ENCODE data around the gene MPG. TPM values are rescaled to one million over a fixed set of nuclear protein-coding genes. Genes with fewer than 3 reads are reported as not detected.

MPG gene
- total and polyA plus RNA-seq, 2 experiments from 2014 or later: 38.0 to 91.1 TPM

DNA sequence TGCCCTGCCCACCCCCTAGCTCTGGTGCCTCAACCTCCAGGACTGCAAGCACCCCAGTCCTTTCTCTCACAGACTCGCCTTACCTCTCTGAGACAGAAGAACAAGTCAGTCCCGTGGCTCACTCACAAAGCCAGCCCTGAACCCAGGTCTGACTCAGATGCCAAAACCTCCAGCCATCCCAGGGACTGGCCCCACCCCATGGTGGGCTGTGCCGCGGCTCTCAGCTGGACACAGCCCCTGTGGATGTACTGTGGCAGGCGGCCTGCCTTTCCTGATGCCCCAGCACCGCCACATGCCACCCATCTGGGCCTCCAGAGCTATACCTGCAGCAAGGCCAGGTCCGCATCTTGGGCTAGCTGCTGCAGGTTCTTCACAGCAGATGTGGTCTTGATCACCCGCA, 19.8 kb downstream of the MPG start:
- no peak overlapping the region for H3K4me3 Mint-ChIP-seq
- no peaks in the 10 kb centered on the region for H3K4me1 ChIP-seq (ENCODE audit: insufficient read depth)

More for the DNA sequence above, 19.8 kb downstream of the MPG start:
- H3K27me3 ChIP-seq (ENCODE audit: insufficient read depth): no peaks in the 10 kb centered on the region
- H3K9me2 ChIP-seq (ENCODE audit: insufficient read depth): no peaks in the 10 kb centered on the region
- H3K36me3 ChIP-seq (ENCODE audit: insufficient read depth): no peaks in the 10 kb centered on the region
- H3K4me2 ChIP-seq: no peak overlapping the region
- ATAC-seq (no peak), DNase-seq (ENCODE audit: low spot score) (no peak)
- no peak overlapping the region for H2AFZ ChIP-seq
- peaks cover 3% of the 10 kb centered on the region; the same call in 1 of the 3 replicates for H3K36me3 Mint-ChIP-seq (ENCODE audit: low read depth)
- H3K4me3 ChIP-seq: no peak overlapping the region
- 0 out of 2 replicates have a peak, but pooled peaks cover 6% of the 10 kb centered on the region for H3F3A ChIP-seq (replicated peaks; ENCODE audit: low read depth)
- no peaks in the 10 kb centered on the region for H3K4me1 Mint-ChIP-seq
- no peaks in the 10 kb centered on the region; the same call in 1 of the 2 replicates for H4K20me1 ChIP-seq (replicated peaks; ENCODE audit: insufficient read depth)
- TF ChIP-seq, protein P1, sequence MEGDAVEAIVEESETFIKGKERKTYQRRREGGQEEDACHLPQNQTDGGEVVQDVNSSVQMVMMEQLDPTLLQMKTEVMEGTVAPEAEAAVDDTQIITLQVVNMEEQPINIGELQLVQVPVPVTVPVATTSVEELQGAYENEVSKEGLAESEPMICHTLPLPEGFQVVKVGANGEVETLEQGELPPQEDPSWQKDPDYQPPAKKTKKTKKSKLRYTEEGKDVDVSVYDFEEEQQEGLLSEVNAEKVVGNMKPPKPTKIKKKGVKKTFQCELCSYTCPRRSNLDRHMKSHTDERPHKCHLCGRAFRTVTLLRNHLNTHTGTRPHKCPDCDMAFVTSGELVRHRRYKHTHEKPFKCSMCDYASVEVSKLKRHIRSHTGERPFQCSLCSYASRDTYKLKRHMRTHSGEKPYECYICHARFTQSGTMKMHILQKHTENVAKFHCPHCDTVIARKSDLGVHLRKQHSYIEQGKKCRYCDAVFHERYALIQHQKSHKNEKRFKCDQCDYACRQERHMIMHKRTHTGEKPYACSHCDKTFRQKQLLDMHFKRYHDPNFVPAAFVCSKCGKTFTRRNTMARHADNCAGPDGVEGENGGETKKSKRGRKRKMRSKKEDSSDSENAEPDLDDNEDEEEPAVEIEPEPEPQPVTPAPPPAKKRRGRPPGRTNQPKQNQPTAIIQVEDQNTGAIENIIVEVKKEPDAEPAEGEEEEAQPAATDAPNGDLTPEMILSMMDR (conservative IDR thresholded peaks at IDR 0.05; ENCODE audit: low read depth in 2 of 2): no peak
- TF ChIP-seq ZNF114 (CRISPR knock-in tag; IDR thresholded peaks at IDR 0.05) (no peak), NANOG (IDR thresholded peaks at IDR 0.05; ENCODE audit: borderline replicate concordance) (no peak), EZH2phosphoT487 (IDR thresholded peaks at IDR 0.05; ENCODE audit: unreplicated experiment) (no peak), EZH2 (IDR thresholded peaks at IDR 0.05; ENCODE audit: low read depth, unreplicated experiment) (no peak), STAT1 (IDR thresholded peaks at IDR 0.05; ENCODE audit: unreplicated experiment) (no peak), ZNF331 (CRISPR knock-in tag; IDR thresholded peaks at IDR 0.05; ENCODE audit: low read depth) (no peak), JUNB (IDR thresholded peaks at IDR 0.05; ENCODE audit: unreplicated experiment) (no peak), CREB1 (CRISPR knock-in tag; IDR thresholded peaks at IDR 0.05; ENCODE audit: low read depth) (no peak)
- TF ChIP-seq, protein P2, sequence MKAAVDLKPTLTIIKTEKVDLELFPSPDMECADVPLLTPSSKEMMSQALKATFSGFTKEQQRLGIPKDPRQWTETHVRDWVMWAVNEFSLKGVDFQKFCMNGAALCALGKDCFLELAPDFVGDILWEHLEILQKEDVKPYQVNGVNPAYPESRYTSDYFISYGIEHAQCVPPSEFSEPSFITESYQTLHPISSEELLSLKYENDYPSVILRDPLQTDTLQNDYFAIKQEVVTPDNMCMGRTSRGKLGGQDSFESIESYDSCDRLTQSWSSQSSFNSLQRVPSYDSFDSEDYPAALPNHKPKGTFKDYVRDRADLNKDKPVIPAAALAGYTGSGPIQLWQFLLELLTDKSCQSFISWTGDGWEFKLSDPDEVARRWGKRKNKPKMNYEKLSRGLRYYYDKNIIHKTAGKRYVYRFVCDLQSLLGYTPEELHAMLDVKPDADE (IDR thresholded peaks at IDR 0.05): no peak
- TF ChIP-seq, protein P3, sequence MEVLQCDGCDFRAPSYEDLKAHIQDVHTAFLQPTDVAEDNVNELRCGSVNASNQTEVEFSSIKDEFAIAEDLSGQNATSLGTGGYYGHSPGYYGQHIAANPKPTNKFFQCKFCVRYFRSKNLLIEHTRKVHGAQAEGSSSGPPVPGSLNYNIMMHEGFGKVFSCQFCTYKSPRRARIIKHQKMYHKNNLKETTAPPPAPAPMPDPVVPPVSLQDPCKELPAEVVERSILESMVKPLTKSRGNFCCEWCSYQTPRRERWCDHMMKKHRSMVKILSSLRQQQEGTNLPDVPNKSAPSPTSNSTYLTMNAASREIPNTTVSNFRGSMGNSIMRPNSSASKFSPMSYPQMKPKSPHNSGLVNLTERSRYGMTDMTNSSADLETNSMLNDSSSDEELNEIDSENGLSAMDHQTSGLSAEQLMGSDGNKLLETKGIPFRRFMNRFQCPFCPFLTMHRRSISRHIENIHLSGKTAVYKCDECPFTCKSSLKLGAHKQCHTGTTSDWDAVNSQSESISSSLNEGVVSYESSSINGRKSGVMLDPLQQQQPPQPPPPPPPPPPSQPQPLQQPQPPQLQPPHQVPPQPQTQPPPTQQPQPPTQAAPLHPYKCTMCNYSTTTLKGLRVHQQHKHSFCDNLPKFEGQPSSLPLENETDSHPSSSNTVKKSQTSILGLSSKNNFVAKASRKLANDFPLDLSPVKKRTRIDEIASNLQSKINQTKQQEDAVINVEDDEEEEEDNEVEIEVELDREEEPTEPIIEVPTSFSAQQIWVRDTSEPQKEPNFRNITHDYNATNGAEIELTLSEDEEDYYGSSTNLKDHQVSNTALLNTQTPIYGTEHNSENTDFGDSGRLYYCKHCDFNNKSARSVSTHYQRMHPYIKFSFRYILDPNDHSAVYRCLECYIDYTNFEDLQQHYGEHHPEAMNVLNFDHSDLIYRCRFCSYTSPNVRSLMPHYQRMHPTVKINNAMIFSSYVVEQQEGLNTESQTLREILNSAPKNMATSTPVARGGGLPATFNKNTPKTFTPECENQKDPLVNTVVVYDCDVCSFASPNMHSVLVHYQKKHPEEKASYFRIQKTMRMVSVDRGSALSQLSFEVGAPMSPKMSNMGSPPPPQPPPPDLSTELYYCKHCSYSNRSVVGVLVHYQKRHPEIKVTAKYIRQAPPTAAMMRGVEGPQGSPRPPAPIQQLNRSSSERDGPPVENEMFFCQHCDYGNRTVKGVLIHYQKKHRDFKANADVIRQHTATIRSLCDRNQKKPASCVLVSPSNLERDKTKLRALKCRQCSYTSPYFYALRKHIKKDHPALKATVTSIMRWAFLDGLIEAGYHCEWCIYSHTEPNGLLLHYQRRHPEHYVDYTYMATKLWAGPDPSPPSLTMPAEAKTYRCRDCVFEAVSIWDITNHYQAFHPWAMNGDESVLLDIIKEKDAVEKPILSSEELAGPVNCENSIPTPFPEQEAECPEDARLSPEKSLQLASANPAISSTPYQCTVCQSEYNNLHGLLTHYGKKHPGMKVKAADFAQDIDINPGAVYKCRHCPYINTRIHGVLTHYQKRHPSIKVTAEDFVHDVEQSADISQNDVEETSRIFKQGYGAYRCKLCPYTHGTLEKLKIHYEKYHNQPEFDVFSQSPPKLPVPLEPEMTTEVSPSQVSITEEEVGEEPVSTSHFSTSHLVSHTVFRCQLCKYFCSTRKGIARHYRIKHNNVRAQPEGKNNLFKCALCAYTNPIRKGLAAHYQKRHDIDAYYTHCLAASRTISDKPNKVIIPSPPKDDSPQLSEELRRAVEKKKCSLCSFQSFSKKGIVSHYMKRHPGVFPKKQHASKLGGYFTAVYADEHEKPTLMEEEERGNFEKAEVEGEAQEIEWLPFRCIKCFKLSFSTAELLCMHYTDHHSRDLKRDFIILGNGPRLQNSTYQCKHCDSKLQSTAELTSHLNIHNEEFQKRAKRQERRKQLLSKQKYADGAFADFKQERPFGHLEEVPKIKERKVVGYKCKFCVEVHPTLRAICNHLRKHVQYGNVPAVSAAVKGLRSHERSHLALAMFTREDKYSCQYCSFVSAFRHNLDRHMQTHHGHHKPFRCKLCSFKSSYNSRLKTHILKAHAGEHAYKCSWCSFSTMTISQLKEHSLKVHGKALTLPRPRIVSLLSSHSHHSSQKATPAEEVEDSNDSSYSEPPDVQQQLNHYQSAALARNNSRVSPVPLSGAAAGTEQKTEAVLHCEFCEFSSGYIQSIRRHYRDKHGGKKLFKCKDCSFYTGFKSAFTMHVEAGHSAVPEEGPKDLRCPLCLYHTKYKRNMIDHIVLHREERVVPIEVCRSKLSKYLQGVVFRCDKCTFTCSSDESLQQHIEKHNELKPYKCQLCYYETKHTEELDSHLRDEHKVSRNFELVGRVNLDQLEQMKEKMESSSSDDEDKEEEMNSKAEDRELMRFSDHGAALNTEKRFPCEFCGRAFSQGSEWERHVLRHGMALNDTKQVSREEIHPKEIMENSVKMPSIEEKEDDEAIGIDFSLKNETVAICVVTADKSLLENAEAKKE (CRISPR knock-in tag; IDR thresholded peaks at IDR 0.05): no peak
- no peak overlapping the region for H3K27ac Mint-ChIP-seq
- no peaks in the 10 kb centered on the region for H3K9me3 Mint-ChIP-seq
- no peak overlapping the region for H3K27ac ChIP-seq (ENCODE audit: low read depth)
- H3K79me2 ChIP-seq (replicated peaks; ENCODE audit: insufficient read depth): no peaks in the 10 kb centered on the region
- H3K27me3 Mint-ChIP-seq (ENCODE audit: insufficient read depth, low read depth, poor library complexity): peaks cover 9% of the 10 kb centered on the region

Data from GM23338 (cell line).